Measurements from ENCODE around the gene UFL1.
A peak's percentile ranks its signal among the peaks of the same experiment; 100 is the strongest.
"Not testable (repeated sequence)": the region's sequence is repeated elsewhere in the genome, so short reads cannot be mapped to it uniquely, and the experiment has no call there.

UFL1 gene

GRCh38 chr6:96521644-96522464 lies at the start of gene UFL1:
UFL1 (plus strand) TSS chr6:96521806; CDS start chr6:96521874, 68 bp downstream.
- DNase-seq (ENCODE audit: extremely low spot score, insufficient read length, low read depth) (peak; percentile 65), FAIRE-seq (peak; percentile 98)

DNA sequence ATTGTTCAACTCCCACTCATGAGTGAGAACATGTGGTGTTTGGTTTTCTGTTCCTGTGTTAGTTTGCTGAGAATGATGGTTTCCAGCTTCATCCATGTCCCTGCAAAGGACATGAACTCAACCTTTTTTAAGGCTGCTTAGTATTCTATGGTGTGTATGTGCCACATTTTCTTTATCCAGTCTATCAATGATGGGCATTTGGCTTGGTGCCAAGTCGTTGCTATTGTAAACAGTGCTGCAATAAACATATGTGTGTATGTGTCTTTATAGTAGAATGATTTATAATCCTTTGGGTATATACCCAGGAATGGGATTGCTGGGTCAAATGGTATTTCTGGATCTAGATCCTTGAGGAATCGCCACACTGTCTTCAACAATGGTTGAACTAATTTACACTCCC lies 49.3 kb upstream of the UFL1 start:
- DNase-seq (ENCODE audit: extremely low spot score, insufficient read length, low read depth); FAIRE-seq: not testable (repeated sequence)

DNA sequence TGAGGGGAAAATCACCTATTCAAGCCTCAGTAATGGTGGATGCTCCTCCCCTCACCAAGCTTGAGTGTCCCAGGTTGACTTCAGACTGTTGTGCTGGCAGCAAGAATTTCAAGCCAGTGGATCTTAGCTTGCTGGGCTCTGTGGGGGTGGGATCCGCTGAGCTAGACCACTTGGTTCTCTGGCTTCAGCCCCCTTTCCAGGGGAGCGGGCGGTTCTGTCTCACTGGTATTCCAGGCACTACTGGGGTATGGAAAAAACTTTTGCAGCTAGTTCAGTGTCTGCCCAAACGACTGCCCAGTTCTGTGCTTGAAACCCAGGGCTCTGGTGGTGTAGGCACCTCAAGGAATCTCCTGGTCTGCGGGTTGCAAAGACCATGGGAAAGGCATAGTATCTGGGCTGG lies 42.9 kb upstream of the UFL1 start:
- no peak for DNase-seq (ENCODE audit: extremely low spot score, insufficient read length, low read depth)
- FAIRE-seq, result no peak

- DNase-seq (ENCODE audit: extremely low spot score, insufficient read length, low read depth), result no peak
- FAIRE-seq, result no peak
Measured at GRCh38 chr6:96491926-96492325, 29.7 kb upstream of the UFL1 start.

DNA sequence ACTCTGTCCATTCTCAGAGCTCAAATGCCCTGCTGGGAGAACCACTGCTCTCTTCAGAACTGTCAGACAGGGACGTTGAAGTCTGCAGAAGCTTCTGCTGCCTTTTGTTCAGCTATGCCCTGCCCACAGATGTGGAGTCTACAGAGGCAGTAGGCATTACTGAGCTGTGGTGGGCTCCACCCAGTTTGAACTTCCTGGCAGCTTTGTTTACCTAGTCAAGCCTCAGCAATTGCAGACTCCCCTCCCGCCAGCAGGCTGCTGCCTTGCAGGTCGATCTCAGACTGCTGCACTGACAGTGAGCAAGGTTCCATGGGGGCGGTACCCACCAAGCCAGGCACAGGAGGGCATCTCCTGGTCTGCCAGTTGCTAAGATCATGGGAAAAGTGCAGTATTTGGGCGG lies 21.8 kb upstream of the UFL1 start:
- no peak for FAIRE-seq
- DNase-seq (ENCODE audit: extremely low spot score, insufficient read length, low read depth), result no peak

GRCh38 chr6:96502915-96503314 lies 18.7 kb upstream of the UFL1 start:
- FAIRE-seq (no peak), DNase-seq (ENCODE audit: extremely low spot score, insufficient read length, low read depth) (no peak)

- FAIRE-seq, result no peak
- DNase-seq (ENCODE audit: extremely low spot score, insufficient read length, low read depth), result no peak
Measured at GRCh38 chr6:96505363-96505762, 16.2 kb upstream of the UFL1 start.

GRCh38 chr6:96509281-96509680 lies 12.3 kb upstream of the UFL1 start:
- no peak for DNase-seq (ENCODE audit: extremely low spot score, insufficient read length, low read depth)
- no peak for FAIRE-seq

- peak; percentile 53 for FAIRE-seq
- DNase-seq (ENCODE audit: extremely low spot score, insufficient read length, low read depth), result no peak
Measured at GRCh38 chr6:96520171-96521115, 1.2 kb upstream of the UFL1 start.

- DNase-seq (ENCODE audit: extremely low spot score, insufficient read length, low read depth), result no peak
- FAIRE-seq, result no peak
Measured at GRCh38 chr6:96521306-96521643, 331 bp upstream of the UFL1 start.

- DNase-seq (ENCODE audit: extremely low spot score, insufficient read length, low read depth) (no peak), FAIRE-seq (peak; percentile 24)
Measured at GRCh38 chr6:96522465-96523009, 931 bp downstream of the UFL1 start.

GRCh38 chr6:96528193-96528592 lies 6.6 kb downstream of the UFL1 start:
- DNase-seq (ENCODE audit: extremely low spot score, insufficient read length, low read depth) (no peak), FAIRE-seq (no peak)

- no peak for FAIRE-seq
- no peak for DNase-seq (ENCODE audit: extremely low spot score, insufficient read length, low read depth)
Measured at GRCh38 chr6:96532399-96532798, 10.8 kb downstream of the UFL1 start.

- no peak for FAIRE-seq
- DNase-seq (ENCODE audit: extremely low spot score, insufficient read length, low read depth), result no peak
Measured at GRCh38 chr6:96537726-96538125, 16.1 kb downstream of the UFL1 start.

GRCh38 chr6:96542702-96543101 lies 21.1 kb downstream of the UFL1 start:
- DNase-seq (ENCODE audit: extremely low spot score, insufficient read length, low read depth) (no peak), FAIRE-seq (no peak)

DNA sequence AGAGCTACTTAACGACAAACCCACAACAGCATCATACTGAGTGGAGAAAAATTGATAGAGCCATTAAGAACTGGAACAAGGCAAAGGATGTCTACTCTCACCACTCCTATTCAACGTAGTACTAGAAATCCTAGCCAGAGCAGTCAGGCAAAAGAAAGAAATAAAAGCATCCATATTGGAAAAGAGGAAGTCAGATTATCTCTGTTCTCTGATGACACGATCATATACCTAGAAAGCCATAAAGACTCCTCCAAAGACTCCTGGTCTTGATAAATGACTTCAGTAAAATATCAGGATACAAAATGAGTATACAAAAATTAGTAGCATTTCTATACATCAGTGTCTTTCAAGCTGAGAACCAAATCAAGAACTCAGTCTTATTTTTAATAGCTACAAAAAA lies 24.3 kb downstream of the UFL1 start:
- DNase-seq (ENCODE audit: extremely low spot score, insufficient read length, low read depth) (no peak), FAIRE-seq (peak; percentile 39)

- FAIRE-seq (no peak), DNase-seq (ENCODE audit: extremely low spot score, insufficient read length, low read depth) (no peak)
Measured at GRCh38 chr6:96547654-96548053, 26.0 kb downstream of the UFL1 start.

DNA sequence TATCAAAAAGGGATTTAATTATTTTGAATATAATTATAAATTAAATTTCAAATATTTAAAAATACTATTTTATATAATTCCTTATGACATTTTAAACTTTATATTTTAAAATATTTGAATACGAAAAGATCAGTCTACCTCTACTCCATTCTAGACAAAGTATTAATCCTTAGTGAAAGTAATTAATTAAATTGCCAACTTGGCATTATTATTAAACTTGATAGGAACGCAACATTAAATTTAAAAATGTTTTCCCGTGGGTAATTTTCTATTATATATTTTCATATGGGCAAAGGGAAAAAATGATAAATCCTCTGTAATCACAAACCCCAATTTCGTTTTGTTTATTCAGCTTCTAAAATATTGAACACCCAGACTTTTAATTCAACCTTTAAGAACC lies 33.0 kb downstream of the UFL1 start:
- DNase-seq (ENCODE audit: extremely low spot score, insufficient read length, low read depth) (no peak), FAIRE-seq (no peak)

- not testable (repeated sequence) for FAIRE-seq; DNase-seq (ENCODE audit: extremely low spot score, insufficient read length, low read depth)
Measured at GRCh38 chr6:96559740-96560139, 38.1 kb downstream of the UFL1 start.

DNA sequence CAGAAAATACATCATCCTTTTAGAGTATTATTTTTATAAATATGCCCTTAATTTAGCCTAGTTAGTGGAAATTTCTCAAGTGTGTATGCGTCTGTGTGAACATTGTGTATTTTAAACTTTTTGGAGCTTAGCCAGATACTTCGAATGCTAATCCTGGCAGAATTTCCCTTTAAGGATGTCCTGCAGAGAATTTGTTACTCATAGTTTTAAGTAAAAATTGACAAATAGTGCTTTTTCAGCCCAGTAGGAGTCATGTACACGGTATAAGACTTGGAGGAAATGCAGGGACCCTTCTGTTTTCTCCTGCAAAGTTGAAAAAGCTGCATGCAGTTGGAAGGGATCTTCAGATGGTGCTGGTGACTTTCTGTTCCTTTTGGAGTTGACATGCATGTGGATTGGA lies 41.3 kb downstream of the UFL1 start, which contains the start of gene FHL5:
Gene FHL5, plus strand, starts transcription at position 243 of the 400 bp plus-strand sequence. CDS start 40,486 bp downstream, outside the sequence.
- no peak for FAIRE-seq
- no peak for DNase-seq (ENCODE audit: extremely low spot score, insufficient read length, low read depth)

GRCh38 chr6:96563853-96564252 lies 42.2 kb downstream of the UFL1 start:
- DNase-seq (ENCODE audit: extremely low spot score, insufficient read length, low read depth) (no peak), FAIRE-seq (no peak)
